HG03575 (cell line): Measurements from ENCODE around the gene FEM1A.
"Not testable (repeated sequence)": the region's sequence is repeated elsewhere in the genome, so short reads cannot be mapped to it uniquely, and the experiment has no call there.

Source experiments
- ATAC-seq: cut with Tn5 transposase; IDR thresholded peaks from one replicate; pipeline ENCODE4 v1.9.1; 2021; ENCODE audit not compliant: unreplicated experiment, insufficient number of reproducible peaks, low FRiP score; ENCODE audit errors: extremely low read depth

The FEM1A gene

DNA sequence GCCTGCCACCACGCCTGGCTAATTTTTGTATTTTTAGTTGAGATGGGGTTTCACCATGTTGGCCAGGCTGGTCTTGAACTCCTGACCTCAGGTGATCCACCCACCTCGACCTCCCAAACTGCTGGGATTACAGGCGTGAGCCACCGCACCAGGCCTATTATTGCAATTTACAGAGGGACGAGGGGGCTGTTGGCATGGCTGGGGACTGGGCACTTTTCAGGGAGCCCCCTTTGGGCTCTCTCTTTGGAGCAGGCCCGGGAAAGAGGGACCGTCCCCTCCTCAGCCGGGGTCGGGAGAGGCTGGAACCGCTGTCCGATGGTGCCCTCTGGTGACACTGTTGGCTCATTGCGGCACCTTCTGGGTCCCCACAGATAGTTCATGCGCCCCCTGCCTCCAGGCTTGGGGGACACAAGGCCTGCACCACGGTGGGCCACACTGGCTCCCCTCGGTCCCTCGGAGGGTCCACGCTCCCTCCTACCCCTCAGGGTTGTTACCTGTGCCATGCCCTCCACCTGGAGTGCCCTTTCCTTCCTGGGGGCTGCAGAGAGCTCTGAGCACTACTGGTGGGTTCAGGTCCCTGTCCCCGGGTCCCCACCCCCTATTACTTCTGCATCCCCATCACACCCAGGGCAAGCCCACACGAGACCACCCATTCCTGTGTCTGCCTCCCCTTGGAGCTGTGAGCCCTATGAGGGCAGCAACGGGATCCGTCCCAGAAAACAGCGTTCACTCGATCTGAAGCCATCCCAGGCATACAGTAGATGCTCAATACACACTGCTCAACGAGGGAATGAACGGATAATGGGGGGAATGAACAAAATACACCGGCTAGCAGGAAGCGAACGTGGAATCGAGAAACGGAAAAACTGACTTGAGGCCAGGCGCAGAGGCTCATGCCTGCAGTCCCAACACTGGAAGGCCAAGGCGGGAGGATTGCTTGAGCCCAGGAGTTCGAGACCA is 12.5 kb downstream of the FEM1A start:
- no peak for ATAC-seq

DNA sequence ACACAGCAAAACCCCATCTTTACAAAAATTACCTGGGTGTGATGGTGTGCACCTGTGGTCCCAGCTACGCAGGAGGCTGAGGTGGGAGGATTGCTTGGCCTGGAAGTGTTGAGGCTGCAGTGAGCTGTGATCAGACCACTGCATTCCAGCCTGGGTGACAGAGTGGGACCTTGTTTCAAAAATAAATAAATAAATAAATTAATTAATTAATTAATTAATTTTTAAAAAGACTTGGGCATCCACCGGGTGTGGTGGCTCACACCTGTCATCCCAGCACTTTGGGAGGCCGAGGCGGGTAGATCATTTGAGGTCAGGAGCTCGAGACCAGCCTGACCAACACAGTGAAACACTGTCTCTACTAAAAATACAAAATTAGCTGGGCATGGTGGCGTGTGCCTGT is 13.6 kb downstream of the FEM1A start:
- ATAC-seq = not testable (repeated sequence)

GRCh38 chr19:4806384-4806783 is 14.8 kb downstream of the FEM1A start:
- no peak for ATAC-seq

DNA sequence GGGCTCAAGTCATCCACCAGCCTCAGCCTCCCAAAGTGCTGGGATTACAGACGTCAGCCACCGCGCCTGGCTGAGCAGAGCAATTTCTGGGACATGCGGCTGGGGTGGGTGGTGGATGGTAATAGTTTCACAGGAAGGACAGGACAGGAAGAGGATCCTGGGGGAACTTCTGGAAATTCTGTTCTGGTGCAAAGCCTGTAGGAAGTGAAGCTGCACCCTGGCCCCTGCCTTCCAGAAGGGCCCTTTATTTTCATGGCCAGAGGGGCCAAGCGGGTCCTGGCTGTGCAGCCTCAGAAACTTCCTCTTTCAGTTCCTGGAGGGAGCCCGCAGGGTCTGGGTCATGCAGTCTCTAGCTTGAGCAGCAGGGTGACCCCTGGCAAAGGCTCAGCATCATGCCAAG is 15.7 kb downstream of the FEM1A start:
- no peak for ATAC-seq

- no peak for ATAC-seq
Measured at GRCh38 chr19:4811328-4812131, 20.0 kb downstream of the FEM1A start.

GRCh38 chr19:4814625-4815425 is 23.3 kb downstream of the FEM1A start:
- ATAC-seq = no peak

DNA sequence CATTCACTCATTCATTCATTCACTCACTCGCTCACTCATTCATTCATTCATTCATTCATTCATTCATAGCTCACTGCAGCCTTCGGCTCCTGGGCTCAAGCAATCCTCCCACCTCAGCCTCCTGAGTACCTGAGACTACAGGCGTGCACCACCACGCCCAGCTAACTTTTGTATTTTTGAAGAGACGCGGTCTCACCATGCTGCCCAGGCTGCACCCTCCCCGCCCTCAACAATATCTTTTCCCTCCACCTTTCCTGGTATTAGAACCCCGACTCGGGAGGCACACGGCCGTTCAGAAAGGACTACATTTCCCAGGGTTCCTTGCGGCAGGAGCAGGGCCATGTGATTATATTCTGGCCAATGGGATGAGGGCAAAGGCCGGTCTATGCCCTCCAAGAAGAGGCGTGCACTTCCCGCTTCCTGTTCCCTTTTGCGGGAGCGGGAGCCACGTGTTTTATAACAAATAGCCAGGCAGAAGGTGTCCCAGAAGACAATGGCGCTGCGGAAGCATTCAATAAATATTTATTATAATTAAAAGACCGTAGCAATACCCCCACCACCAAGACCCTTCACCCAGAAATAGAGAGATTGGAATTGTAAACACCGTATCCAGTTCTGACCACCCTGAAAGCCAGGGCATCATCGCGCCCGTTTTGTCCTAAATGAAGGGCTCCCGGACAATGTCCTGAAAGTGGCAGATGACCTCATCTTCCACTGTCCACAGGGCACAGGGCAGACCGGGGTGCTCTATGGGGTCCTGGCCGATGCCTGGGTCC is 24.1 kb downstream of the FEM1A start:
- no peak for ATAC-seq

DNA sequence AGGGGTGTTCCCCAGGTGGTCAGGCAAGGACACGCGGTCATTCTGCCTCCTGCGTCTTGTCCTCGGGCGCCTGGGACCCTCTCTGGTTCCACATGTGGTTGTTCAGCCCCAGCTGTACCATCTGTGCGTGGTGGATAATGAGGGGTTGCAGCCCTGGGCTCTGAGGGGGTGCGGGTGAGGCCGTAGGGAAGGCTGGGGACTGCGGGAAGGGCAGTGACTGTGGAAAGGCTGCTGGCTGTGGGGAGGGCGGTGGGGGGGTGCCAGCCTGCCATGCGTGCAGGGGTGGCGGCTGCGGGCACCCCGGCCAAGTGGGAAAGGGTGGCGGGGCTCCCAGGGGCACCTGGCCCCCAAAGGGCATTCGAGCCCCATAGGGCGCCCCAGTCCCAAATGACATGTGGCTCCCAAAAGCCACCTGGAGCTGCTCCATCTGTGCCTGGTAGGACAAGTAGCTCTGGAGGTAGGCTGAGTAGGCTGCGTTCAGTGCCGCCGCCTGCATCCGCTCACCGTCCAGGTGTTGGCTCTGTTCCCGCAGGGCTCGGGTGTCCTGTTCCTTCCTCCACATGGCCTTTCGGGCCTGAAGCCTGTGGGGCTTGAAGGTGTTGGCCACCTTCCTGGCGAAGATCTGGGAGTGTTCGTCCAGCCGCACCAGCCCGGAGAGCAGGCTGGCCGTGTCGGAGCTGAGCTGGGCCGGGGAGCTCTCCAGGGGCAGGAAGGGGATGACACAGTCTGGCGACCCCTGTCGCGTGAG is 24.8 kb downstream of the FEM1A start:
- no peak for ATAC-seq

GRCh38 chr19:4816950-4817278 is 25.4 kb downstream of the FEM1A start:
- ATAC-seq = no peak

- no peak for ATAC-seq
Measured at GRCh38 chr19:4817467-4818277, 26.1 kb downstream of the FEM1A start.

DNA sequence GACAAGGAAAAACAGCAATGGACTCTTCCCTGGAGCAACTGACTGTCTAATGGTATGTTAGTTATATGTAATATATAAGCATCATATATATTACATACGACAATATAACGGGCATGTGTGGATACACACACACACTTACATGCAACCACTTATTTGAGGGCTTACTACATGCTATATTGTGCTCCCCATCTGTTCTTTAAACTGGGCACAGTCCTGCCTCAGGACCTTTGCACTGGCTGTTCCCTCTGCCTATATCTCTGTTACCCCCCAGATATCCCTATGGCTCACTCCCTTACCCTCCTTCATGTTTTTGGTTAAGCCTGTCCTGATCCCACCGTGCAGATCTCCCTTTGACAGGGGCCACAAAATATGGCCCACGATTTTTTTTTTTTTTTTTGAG is 29.7 kb downstream of the FEM1A start:
- ATAC-seq = no peak

DNA sequence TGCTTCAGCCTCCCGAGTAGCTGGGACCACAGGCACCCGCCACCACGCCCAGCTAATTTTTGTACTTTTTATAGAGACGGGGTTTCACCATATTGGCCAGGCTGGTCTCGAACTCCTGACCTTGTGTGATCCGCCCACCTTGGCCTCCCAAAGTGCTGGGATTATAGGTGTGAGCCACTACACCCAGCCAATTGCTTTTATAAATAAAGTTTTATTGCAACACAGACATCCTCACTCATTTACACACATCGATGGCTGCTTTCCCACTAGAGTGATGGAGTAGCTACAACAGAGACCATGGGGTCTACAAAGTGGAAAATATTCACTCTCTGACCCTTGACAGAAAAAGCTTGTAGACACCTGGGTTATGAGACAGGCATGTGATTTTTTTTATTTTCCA is 30.8 kb downstream of the FEM1A start:
- not testable (repeated sequence) for ATAC-seq

DNA sequence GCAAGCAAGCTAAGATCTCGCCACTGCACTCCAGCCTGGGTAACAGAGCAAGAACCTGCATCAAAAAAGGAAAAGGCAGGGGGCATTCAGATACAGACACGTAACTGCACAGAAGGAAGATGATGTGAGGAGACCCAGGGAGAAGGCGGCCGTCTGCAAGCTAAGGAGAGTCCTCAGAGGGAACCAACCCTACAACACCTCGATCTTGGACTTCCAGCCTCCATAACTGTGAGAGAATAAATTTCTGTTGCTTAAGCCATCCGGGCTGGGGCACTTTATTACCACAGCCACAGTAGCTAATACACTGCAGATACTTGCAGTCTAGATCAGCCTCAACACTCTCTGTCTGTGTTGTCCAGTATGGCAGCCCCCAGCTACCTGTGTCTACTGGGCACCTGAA is 32.0 kb downstream of the FEM1A start:
- ATAC-seq = no peak

DNA sequence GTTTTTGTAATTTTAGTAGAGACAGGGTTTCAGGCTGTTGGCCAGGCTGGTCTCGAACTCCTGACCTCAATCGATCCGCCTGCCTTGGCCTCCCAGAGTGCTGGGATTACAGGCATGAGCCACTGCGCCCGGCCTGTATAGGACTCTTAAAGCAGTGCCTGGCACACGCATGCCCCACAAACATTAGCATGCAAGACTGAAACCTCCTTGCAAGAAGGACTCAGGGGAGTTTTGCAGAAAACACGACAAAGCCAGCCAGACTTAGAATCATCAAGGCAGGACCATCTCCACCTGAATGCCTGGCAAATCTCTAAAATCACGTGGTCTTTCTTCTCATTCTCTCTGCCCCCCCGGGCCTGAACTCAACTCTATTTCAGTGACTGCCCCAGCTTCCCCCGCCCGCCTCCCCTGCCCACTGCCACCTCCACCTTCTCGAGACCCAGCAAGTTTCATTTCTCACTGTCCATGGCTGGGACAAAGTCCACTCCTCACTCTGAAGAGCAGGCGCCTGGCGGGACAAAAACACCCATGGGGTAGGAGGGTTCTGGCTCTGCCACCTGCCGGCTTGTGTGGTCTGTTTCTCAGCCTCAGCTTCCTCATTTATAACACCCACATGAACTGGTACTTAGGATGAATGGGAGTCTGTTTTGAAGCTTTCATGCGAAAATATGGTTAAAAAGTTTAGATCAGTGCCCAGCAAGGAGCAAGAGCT is 37.6 kb downstream of the FEM1A start:
- no peak for ATAC-seq

GRCh38 chr19:4830332-4830731 is 38.8 kb downstream of the FEM1A start:
- ATAC-seq = no peak

- no peak for ATAC-seq
Measured at GRCh38 chr19:4830768-4831265, 39.3 kb downstream of the FEM1A start.
